Neural cell (in vitro differentiated cells): ENCODE data around the gene MYLK. TPM values are rescaled to one million over a fixed set of nuclear protein-coding genes. Genes with fewer than 3 reads are reported as not detected.

ENCODE experiments used
- H2AFZ ChIP-seq: fragments of 200-600, 300-800 bp; sonication (generic), shearing (Covaris generic); 2 replicates; pipeline ENCODE4 v1.6.0; 2014; ENCODE audit warnings: low read depth, mild to moderate bottlenecking, antibody characterized with exemption, low read length, moderate library complexity
- H3F3A ChIP-seq: fragments of 200-600 bp; shearing (Covaris generic); 2 replicates; pipeline ENCODE4 v1.6.1; 2016; ENCODE audit warnings: mild to moderate bottlenecking, moderate library complexity, mixed read lengths, antibody characterized with exemption, low read length; ENCODE audit not compliant: insufficient read depth, poor library complexity, severe bottlenecking
- H3K27ac ChIP-seq: fragments of 200-600, 300-800 bp; sonication (generic), shearing (Covaris generic); 2 replicates; pipeline ENCODE4 v1.5.1; 2014; ENCODE audit warnings: mild to moderate bottlenecking, low read length, moderate library complexity
- H3K27me3 ChIP-seq: fragments of 300-800, 200-600 bp; sonication (generic), shearing (Covaris generic); 2 replicates; pipeline ENCODE4 v1.6.0; 2014; ENCODE audit warnings: mild to moderate bottlenecking, low read depth, low read length, moderate library complexity; ENCODE audit not compliant: insufficient read depth
- H3K36me3 ChIP-seq: fragments of 300-800, 200-600 bp; sonication (generic), shearing (Covaris generic); 2 replicates; pipeline ENCODE4 v1.5.1; 2014; ENCODE audit warnings: mild to moderate bottlenecking, antibody characterized with exemption, low read length, moderate library complexity; ENCODE audit not compliant: insufficient read depth
- H3K4me2 ChIP-seq: fragments of 300-800, 200-600 bp; sonication (generic), shearing (Covaris generic); 2 replicates; pipeline ENCODE4 v1.6.0; 2014; ENCODE audit warnings: mild to moderate bottlenecking, low read length
- H3K4me3 ChIP-seq: fragments of 300-800, 200-600 bp; sonication (generic), shearing (Covaris generic); 2 replicates; pipeline ENCODE4 v1.5.1; 2014; ENCODE audit warnings: mild to moderate bottlenecking, low read length, moderate library complexity
- H3K79me2 ChIP-seq: fragments of 200-600 bp; shearing (Covaris generic); replicated peaks from 2 replicates; pipeline ENCODE4 v1.6.0; 2014; ENCODE audit warnings: mild to moderate bottlenecking, low read length, moderate library complexity; ENCODE audit not compliant: insufficient read depth
- H3K9ac ChIP-seq: fragments of 300-800, 200-600 bp; sonication (generic), shearing (Covaris generic); 2 replicates; pipeline ENCODE4 v1.6.1; 2016; ENCODE audit warnings: mild to moderate bottlenecking, low read length, mixed read lengths
- H3K9me2 ChIP-seq: fragments of 200-600 bp; shearing (Covaris generic); 2 replicates; pipeline ENCODE4 v1.6.1; 2016; ENCODE audit warnings: mild to moderate bottlenecking, low read length, mixed read lengths; ENCODE audit not compliant: insufficient read depth
- H3K9me3 ChIP-seq: fragments of 200-600, 300-800 bp; sonication (generic), shearing (Covaris generic); 2 replicates; pipeline ENCODE4 v1.6.1; 2016; ENCODE audit warnings: mild to moderate bottlenecking, mixed run types, low read length, moderate library complexity, mixed read lengths
- H4K20me1 ChIP-seq: fragments of 200-600 bp; shearing (Covaris generic); 2 replicates; pipeline ENCODE4 v1.6.1; 2016; ENCODE audit warnings: mild to moderate bottlenecking, mixed run types; ENCODE audit not compliant: insufficient read depth
- EP300 ChIP-seq: fragments of 450-650 bp; conservative IDR thresholded peaks from 2 replicates; pipeline ENCODE4 v1.6.1; 2014; ENCODE audit warnings: antibody characterized with exemption, mild to moderate bottlenecking, moderate library complexity; ENCODE audit not compliant: poor library complexity, severe bottlenecking
- EZH2 ChIP-seq: fragments of 200-600, 300-800 bp; shearing (Covaris generic), sonication (generic); IDR thresholded peaks from 2 replicates; pipeline ENCODE4 v1.6.1; 2014; ENCODE audit warnings: antibody characterized with exemption, low read length, borderline replicate concordance, mild to moderate bottlenecking; ENCODE audit not compliant: insufficient read depth, poor library complexity, severe bottlenecking
- MXI1 ChIP-seq: fragments of 450-650 bp; conservative IDR thresholded peaks from 2 replicates; pipeline ENCODE4 v1.6.1; 2014; ENCODE audit warnings: antibody characterized with exemption, mild to moderate bottlenecking; ENCODE audit not compliant: poor library complexity, severe bottlenecking
- POLR2AphosphoS5 ChIP-seq: IDR thresholded peaks from 2 replicates; pipeline ENCODE4 v1.6.1; 2012
- RAD21 ChIP-seq: fragments of 450-650 bp; conservative IDR thresholded peaks from 2 replicates; pipeline ENCODE4 v1.6.1; 2014; ENCODE audit warnings: antibody characterized with exemption, mild to moderate bottlenecking, moderate library complexity
- REST ChIP-seq: IDR thresholded peaks from 2 replicates; pipeline ENCODE4 v1.6.1; 2012; ENCODE audit warnings: borderline replicate concordance
- SMC3 ChIP-seq: fragments of 450-650 bp; conservative IDR thresholded peaks from 2 replicates; pipeline ENCODE4 v1.6.1; 2014; ENCODE audit warnings: antibody characterized with exemption, mild to moderate bottlenecking, moderate library complexity; ENCODE audit not compliant: poor library complexity
- TAF1 ChIP-seq: IDR thresholded peaks from 2 replicates; pipeline ENCODE4 v1.6.1; 2012; ENCODE audit warnings: low read depth
- polyA plus RNA-seq: library from polyadenylated mRNA; depleted of rRNA; stranded (reverse); fragments of >200 nt; gene quantifications from 2 replicates; pipeline ENCODE4 v1.2.3, GENCODE V29; 2014
- TF ChIP-seq, protein P1 (sequence below): fragments of 450-650 bp; IDR thresholded peaks from 2 replicates; pipeline ENCODE4 v1.5.1; 2014; ENCODE audit warnings: antibody characterized with exemption, mild to moderate bottlenecking, moderate library complexity; ENCODE audit not compliant: poor library complexity, severe bottlenecking

MYLK gene
- polyA plus RNA-seq, 1 donor from 2014 or later: 0.43 TPM

DNA sequence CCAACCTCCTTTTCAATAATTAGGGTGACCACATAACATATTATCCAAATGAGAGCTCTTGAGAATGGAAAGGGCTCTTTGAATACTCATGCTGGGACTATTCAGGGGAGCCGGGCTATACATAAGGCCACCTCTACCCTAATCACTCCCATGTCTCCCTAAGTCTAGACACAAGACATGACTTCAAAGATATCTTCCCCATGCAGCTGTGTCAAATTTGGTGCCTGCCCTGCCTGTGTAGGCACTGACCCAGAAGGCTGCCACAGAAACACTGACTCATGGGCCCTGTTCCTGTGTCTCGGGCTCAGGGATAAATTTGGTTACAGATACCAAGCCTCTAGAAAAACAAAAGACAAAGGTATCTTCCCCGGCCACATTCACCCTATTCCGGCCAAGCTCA, 70.3 kb downstream of the MYLK start:
- H2AFZ ChIP-seq: no peak overlapping the region
- no peaks in the 10 kb centered on the region for H3K9me3 ChIP-seq
- no peaks in the 10 kb centered on the region for H3K27me3 ChIP-seq
- no peaks in the 10 kb centered on the region for H3K79me2 ChIP-seq
- H3K4me2 ChIP-seq: no peak overlapping the region
- H3K36me3 ChIP-seq: no peaks in the 10 kb centered on the region
- no peak overlapping the region for H3K9ac ChIP-seq
- H4K20me1 ChIP-seq: no peaks in the 10 kb centered on the region
- H3K9me2 ChIP-seq: no peaks in the 10 kb centered on the region
- TF ChIP-seq EP300 (no peak), SMC3 (no peak), TAF1 (no peak), EZH2 (no peak), POLR2AphosphoS5 (no peak), RAD21 (no peak), REST (no peak), MXI1 (no peak)
- TF ChIP-seq, protein P1, sequence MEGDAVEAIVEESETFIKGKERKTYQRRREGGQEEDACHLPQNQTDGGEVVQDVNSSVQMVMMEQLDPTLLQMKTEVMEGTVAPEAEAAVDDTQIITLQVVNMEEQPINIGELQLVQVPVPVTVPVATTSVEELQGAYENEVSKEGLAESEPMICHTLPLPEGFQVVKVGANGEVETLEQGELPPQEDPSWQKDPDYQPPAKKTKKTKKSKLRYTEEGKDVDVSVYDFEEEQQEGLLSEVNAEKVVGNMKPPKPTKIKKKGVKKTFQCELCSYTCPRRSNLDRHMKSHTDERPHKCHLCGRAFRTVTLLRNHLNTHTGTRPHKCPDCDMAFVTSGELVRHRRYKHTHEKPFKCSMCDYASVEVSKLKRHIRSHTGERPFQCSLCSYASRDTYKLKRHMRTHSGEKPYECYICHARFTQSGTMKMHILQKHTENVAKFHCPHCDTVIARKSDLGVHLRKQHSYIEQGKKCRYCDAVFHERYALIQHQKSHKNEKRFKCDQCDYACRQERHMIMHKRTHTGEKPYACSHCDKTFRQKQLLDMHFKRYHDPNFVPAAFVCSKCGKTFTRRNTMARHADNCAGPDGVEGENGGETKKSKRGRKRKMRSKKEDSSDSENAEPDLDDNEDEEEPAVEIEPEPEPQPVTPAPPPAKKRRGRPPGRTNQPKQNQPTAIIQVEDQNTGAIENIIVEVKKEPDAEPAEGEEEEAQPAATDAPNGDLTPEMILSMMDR: no peak
- no peaks in the 10 kb centered on the region for H3F3A ChIP-seq
- no peak overlapping the region for H3K27ac ChIP-seq
- H3K4me3 ChIP-seq: no peak overlapping the region

GRCh38 chr3:123809597-123809996, 74.5 kb downstream of the MYLK start:
- H3K4me3 ChIP-seq: no peak overlapping the region
- H3K27me3 ChIP-seq: no peaks in the 10 kb centered on the region
- H3K9ac ChIP-seq: no peak overlapping the region
- no peak overlapping the region for H3K27ac ChIP-seq
- no peak overlapping the region for H3K4me2 ChIP-seq
- H4K20me1 ChIP-seq: no peaks in the 10 kb centered on the region
- no peaks in the 10 kb centered on the region for H3K36me3 ChIP-seq
- no peaks in the 10 kb centered on the region for H3K9me2 ChIP-seq
- no peaks in the 10 kb centered on the region for H3K79me2 ChIP-seq
- H2AFZ ChIP-seq: no peak overlapping the region
- no peaks in the 10 kb centered on the region for H3F3A ChIP-seq
- H3K9me3 ChIP-seq: no peaks in the 10 kb centered on the region
- TF ChIP-seq EP300 (no peak), RAD21 (no peak), MXI1 (no peak), TAF1 (no peak), EZH2 (no peak), SMC3 (no peak)
